Right ventricle myocardium inferior (tissue), 1 donor: ENCODE results near the gene YTHDF1. TPM values are rescaled to one million over a fixed set of nuclear protein-coding genes. Genes with fewer than 3 reads are reported as not detected.

Experiments
- ATAC-seq: fragments of 200-7000 bp; cut with Tn5 transposase; one replicate; pipeline ENCODE4 v1.9.1; 2020; ENCODE audit warnings: mild to moderate bottlenecking, moderate library complexity
- DNase-seq: peaks from one replicate; pipeline ENCODE4 v3.0.0; 2021; ENCODE audit errors: missing footprints
- intact Hi-C: fragments of 100-400 bp; cut with DNase I; formaldehyde crosslinking; loops from one replicate; pipeline ENCODE4 v1.11.0; 2022
- total RNA-seq: library from RNA; stranded (reverse); fragmentation: NEBNext Ultra II Directional; extraction: Animal tissue kit (Norgen Biotek cat#: 25700); gene quantifications from one replicate; pipeline ENCODE4 v1.2.1, GENCODE V29; 2021
- donor health status: DM: no; HTN: yes; CAD: no; lungs with severe emphysema.

Gene YTHDF1
- total RNA-seq, 1 donor from 2014 or later, result 22.9 TPM

- DNase-seq, result no peak
- no peak for ATAC-seq
- intact Hi-C loops, result loop anchor here (1.0 kb wide), 1 partner anchor 124 kb away; no protein-coding TSS in a partner anchor
Observed at GRCh38 chr20:63179687-63180568, 36.0 kb downstream of the YTHDF1 start.

GRCh38 chr20:63178889-63179686, 36.8 kb downstream of the YTHDF1 start:
- intact Hi-C loops, result loop anchor here (1.0 kb wide), 1 partner anchor 123 kb away; no protein-coding TSS in a partner anchor
- DNase-seq (no peak), ATAC-seq (peak; percentile 52)

- intact Hi-C loops, result no loop called here
- ATAC-seq, result no peak
- no peak for DNase-seq
Observed at GRCh38 chr20:63178446-63178820, 37.5 kb downstream of the YTHDF1 start.

- ATAC-seq (no peak), DNase-seq (no peak)
- intact Hi-C loops, result no loop called here
Observed at GRCh38 chr20:63177785-63178445, 38.0 kb downstream of the YTHDF1 start.

- no peak for ATAC-seq
- intact Hi-C loops, result no loop called here
Observed at GRCh38 chr20:63177134-63177784, 38.7 kb downstream of the YTHDF1 start.

GRCh38 chr20:63176427-63177133, 39.4 kb downstream of the YTHDF1 start:
- intact Hi-C loops, result no loop called here
- no peak for ATAC-seq

More at GRCh38 chr20:63177134-63177784, 38.7 kb downstream of the YTHDF1 start:
- no peak for DNase-seq

GRCh38 chr20:63176034-63176426, 39.9 kb downstream of the YTHDF1 start:
- no peak for DNase-seq
- ATAC-seq, result no peak
- intact Hi-C loops, result no loop called here

More at GRCh38 chr20:63176427-63177133, 39.4 kb downstream of the YTHDF1 start:
- DNase-seq, result no peak

GRCh38 chr20:63175038-63175895, 40.7 kb downstream of the YTHDF1 start:
- ATAC-seq (no peak), DNase-seq (no peak)
- intact Hi-C loops, result no loop called here

- intact Hi-C loops, result no loop called here
- DNase-seq, result no peak
- no peak for ATAC-seq
Observed at GRCh38 chr20:63174309-63175037, 41.5 kb downstream of the YTHDF1 start.

- intact Hi-C loops, result no loop called here
- DNase-seq, result no peak
- ATAC-seq, result no peak
Observed at GRCh38 chr20:63173552-63174191, 42.3 kb downstream of the YTHDF1 start.

- intact Hi-C loops, result no loop called here
- no peak for DNase-seq
- ATAC-seq, result no peak
Observed at GRCh38 chr20:63172726-63173125, 43.2 kb downstream of the YTHDF1 start.

GRCh38 chr20:63171991-63172390, 43.9 kb downstream of the YTHDF1 start:
- intact Hi-C loops, result no loop called here
- DNase-seq (no peak), ATAC-seq (no peak)

- ATAC-seq, result no peak
- intact Hi-C loops, result no loop called here
- DNase-seq, result no peak
Observed at GRCh38 chr20:63169681-63170080, 46.2 kb downstream of the YTHDF1 start.

GRCh38 chr20:63168861-63169260, 47.1 kb downstream of the YTHDF1 start:
- no peak for DNase-seq
- ATAC-seq, result no peak
- intact Hi-C loops, result no loop called here

GRCh38 chr20:63167918-63168520, 47.9 kb downstream of the YTHDF1 start:
- intact Hi-C loops, result no loop called here
- ATAC-seq (no peak), DNase-seq (no peak)
